IMR-90 (cell line): ENCODE data around the gene SIRT5. TPM values are rescaled to one million over a fixed set of nuclear protein-coding genes. Genes with fewer than 3 reads are reported as not detected.

Experiments used
- ATAC-seq: fragments of 200-7000 bp; cut with Tn5 transposase; 2 replicates; pipeline ENCODE4 v1.9.1; 2020; ENCODE audit warnings: low read depth, mild to moderate bottlenecking, moderate library complexity
- BruUV-seq: library from RNA; stranded (reverse); fragments of 400-500 nt; replicated peaks from 2 replicates; lab custom pipeline; 2021; lab: Mats Ljungman, UMichigan
- CTCF ChIA-PET: fragments of 300-600 bp; formaldehyde crosslinking; extraction: SDS; loops from one replicate; lab custom pipeline; 2021; ENCODE audit warnings: antibody characterized with exemption; lab: Yijun Ruan, JAX
- POLR2A ChIA-PET: fragments of 300-600 bp; sonication (Branson Sonifier 250); formaldehyde crosslinking; loops from one replicate; lab custom pipeline; 2022; ENCODE audit warnings: antibody characterized with exemption; ENCODE audit not compliant: unreplicated experiment; lab: Charles Lee
- DNase-seq: peaks from one replicate; pipeline ENCODE4 v3.0.0; 2013
- H2AFZ ChIP-seq: replicated peaks from 2 replicates; pipeline ENCODE3; 2013; ENCODE audit warnings: low read length, mild to moderate bottlenecking; ENCODE audit not compliant: poor library complexity
- H2AK5ac ChIP-seq: 2 replicates; pipeline ENCODE4 v1.6.1; 2013; ENCODE audit warnings: low read depth, low read length, inconsistent platforms
- H2AK9ac ChIP-seq: replicated peaks from 2 replicates; pipeline ENCODE3; 2013; ENCODE audit warnings: mild to moderate bottlenecking, low read depth, low read length, moderate library complexity; ENCODE audit not compliant: poor library complexity
- H2BK120ac ChIP-seq: 2 replicates; pipeline ENCODE4 v1.6.1; 2013; ENCODE audit warnings: low read depth, low read length, inconsistent platforms
- H2BK15ac ChIP-seq: 3 replicates; pipeline ENCODE4 v1.6.1; 2013; ENCODE audit warnings: low read depth, low read length, inconsistent platforms
- H2BK20ac ChIP-seq: 2 replicates; pipeline ENCODE4 v1.6.1; 2013; ENCODE audit warnings: low read depth, mild to moderate bottlenecking, inconsistent platforms, low read length, moderate library complexity
- H2BK5ac ChIP-seq: 2 replicates; pipeline ENCODE4 v1.6.1; 2013; ENCODE audit warnings: mild to moderate bottlenecking, low read depth, low read length, inconsistent platforms; ENCODE audit not compliant: poor library complexity, severe bottlenecking
- H3K14ac ChIP-seq: replicated peaks from 2 replicates; pipeline ENCODE4 v1.6.1; 2013; ENCODE audit warnings: low read depth, low read length, inconsistent platforms
- H3K18ac ChIP-seq: 2 replicates; pipeline ENCODE4 v1.6.1; 2013; ENCODE audit warnings: low read depth, low read length, control low read depth
- H3K23ac ChIP-seq: 2 replicates; pipeline ENCODE4 v1.6.1; 2013; ENCODE audit warnings: low read depth, low read length, inconsistent platforms
- H3K27ac ChIP-seq: 2 replicates; pipeline ENCODE4 v1.5.1; 2013; ENCODE audit warnings: mild to moderate bottlenecking, control low read depth, low read length; ENCODE audit not compliant: insufficient read depth
- H3K27me3 ChIP-seq: 2 replicates; pipeline ENCODE4 v1.6.1; 2013; ENCODE audit warnings: low read length; ENCODE audit not compliant: control insufficient read depth, insufficient read depth
- H3K36me3 ChIP-seq: 2 replicates; pipeline ENCODE4 v1.6.1; 2013; ENCODE audit warnings: low read length, mixed read lengths; ENCODE audit not compliant: control insufficient read depth, insufficient read depth
- H3K4ac ChIP-seq: 2 replicates; pipeline ENCODE4 v1.6.1; 2013; ENCODE audit warnings: low read depth, low read length, inconsistent platforms
- H3K4me1 ChIP-seq: 2 replicates; pipeline ENCODE4 v1.6.1; 2013; ENCODE audit warnings: low read length, mixed read lengths; ENCODE audit not compliant: control insufficient read depth, insufficient read depth
- H3K4me2 ChIP-seq: 2 replicates; pipeline ENCODE4 v1.6.1; 2013; ENCODE audit warnings: low read depth, mild to moderate bottlenecking, control low read depth, low read length, moderate library complexity
- H3K4me3 ChIP-seq: 2 replicates; pipeline ENCODE4 v1.5.1; 2013; ENCODE audit warnings: low read depth, mild to moderate bottlenecking, control low read depth, low read length, moderate library complexity; ENCODE audit not compliant: insufficient read depth
- H3K56ac ChIP-seq: 2 replicates; pipeline ENCODE4 v1.6.1; 2013; ENCODE audit warnings: low read length, inconsistent platforms; ENCODE audit not compliant: insufficient read depth; ENCODE audit errors: extremely low read depth
- H3K79me1 ChIP-seq, 2 experiments: 2 replicates each; pipeline ENCODE4 v1.6.1; 2013; ENCODE audit warnings: low read length in 2 of 2, inconsistent platforms in 1 of 2, low read depth in 1 of 2
- H3K9ac ChIP-seq: 2 replicates; pipeline ENCODE4 v1.6.1; 2013; ENCODE audit warnings: low read depth, low read length, control low read depth
- H3K9me1 ChIP-seq: 2 replicates; pipeline ENCODE4 v1.6.1; 2013; ENCODE audit warnings: low read length, inconsistent platforms; ENCODE audit not compliant: insufficient read depth
- H3K9me3 ChIP-seq: 2 replicates; pipeline ENCODE4 v1.6.1; 2013; ENCODE audit warnings: low read length; ENCODE audit not compliant: control insufficient read depth, insufficient read depth
- H4K20me1 ChIP-seq: 2 replicates; pipeline ENCODE4 v1.6.1; 2013; ENCODE audit warnings: low read length, inconsistent platforms; ENCODE audit not compliant: insufficient read depth
- H4K5ac ChIP-seq: 2 replicates; pipeline ENCODE4 v1.6.1; 2013; ENCODE audit warnings: mild to moderate bottlenecking, low read depth, low read length, control low read depth
- H4K8ac ChIP-seq, 2 experiments: 2 replicates each; pipeline ENCODE4 v1.6.1; 2013; ENCODE audit warnings: low read depth in 2 of 2, low read length in 2 of 2, control low read depth in 1 of 2, inconsistent platforms in 1 of 2
- H4K91ac ChIP-seq: 2 replicates; pipeline ENCODE4 v1.6.1; 2013; ENCODE audit warnings: low read depth, low read length, inconsistent platforms; ENCODE audit not compliant: insufficient read depth
- CHD1 ChIP-seq: IDR thresholded peaks from 2 replicates; pipeline ENCODE4 v1.6.1; 2012; ENCODE audit warnings: low read depth, low read length, improper control_type of control experiment
- FOS ChIP-seq: fragments of 150-350 bp; IDR thresholded peaks from 2 replicates; pipeline ENCODE4 v1.6.1; 2016; ENCODE audit warnings: low read depth, low read length
- WGBS, 2 experiments: methylation state at CpG; one replicate each; pipeline versions ENCODE4 v1.1.5 to v1.1.7; 2013; ENCODE audit warnings: missing lambda C conversion rate in 2 of 2; ENCODE audit not compliant: insufficient read length in 1 of 2; ENCODE audit errors: extremely low coverage in 2 of 2; 5-methylcytosine and 5-hydroxymethylcytosine counted together
- dilution Hi-C: fragments of 300-500 bp; cut with HindIII; formaldehyde crosslinking; loops from one replicate; pipeline ENCODE4 v1.14.3; 2018; ENCODE audit warnings: low sequenced_read_pairs; ENCODE audit not compliant: unreplicated experiment
- in situ Hi-C: fragments of 300-500 bp; cut with MboI; formaldehyde crosslinking; loops from 3 replicates; pipeline ENCODE4 v1.14.3; 2019; ENCODE audit warnings: low sequenced_read_pairs, inconsistent platforms, mixed read lengths
- intact Hi-C: fragments of 100-400 bp; cut with micrococcal nuclease; formaldehyde crosslinking; loops from 2 replicates; pipeline ENCODE4 v1.10.0; 2022
- polyA plus RNA-seq, 3 experiments: library from polyadenylated mRNA; depleted of rRNA; stranded (reverse); fragments of >200 nt; gene quantifications; 2 replicates each; pipeline ENCODE4 v1.2.3, GENCODE V29; 2012; ENCODE audit warnings: low replicate concordance in 1 of 3
- total RNA-seq: library from RNA; depleted of rRNA; stranded (reverse); fragments of >200 nt; gene quantifications from 2 replicates; pipeline ENCODE4 v1.2.3, GENCODE V29; 2012
- TF ChIP-seq, protein P1 (sequence below): conservative IDR thresholded peaks from 2 replicates; pipeline ENCODE4 v1.5.1; 2012; ENCODE audit warnings: mild to moderate bottlenecking, low read depth, low read length, improper control_type of control experiment
- TF ChIP-seq, protein P2 (sequence below): fragments of 150-350 bp; IDR thresholded peaks from 2 replicates; pipeline ENCODE4 v1.6.1; 2016; ENCODE audit warnings: low read depth, mild to moderate bottlenecking, low read length, moderate library complexity, borderline replicate concordance
- TF ChIP-seq, protein P3 (sequence below): fragments of 150-350 bp; IDR thresholded peaks from 2 replicates; pipeline ENCODE4 v1.6.1; 2017; ENCODE audit warnings: mild to moderate bottlenecking, antibody characterized with exemption, low read length, low read depth

SIRT5 gene
- total and polyA plus RNA-seq, 2 of the 4 experiments (the other 2 are of a cell fraction): 4.7 to 5.2 TPM

DNA sequence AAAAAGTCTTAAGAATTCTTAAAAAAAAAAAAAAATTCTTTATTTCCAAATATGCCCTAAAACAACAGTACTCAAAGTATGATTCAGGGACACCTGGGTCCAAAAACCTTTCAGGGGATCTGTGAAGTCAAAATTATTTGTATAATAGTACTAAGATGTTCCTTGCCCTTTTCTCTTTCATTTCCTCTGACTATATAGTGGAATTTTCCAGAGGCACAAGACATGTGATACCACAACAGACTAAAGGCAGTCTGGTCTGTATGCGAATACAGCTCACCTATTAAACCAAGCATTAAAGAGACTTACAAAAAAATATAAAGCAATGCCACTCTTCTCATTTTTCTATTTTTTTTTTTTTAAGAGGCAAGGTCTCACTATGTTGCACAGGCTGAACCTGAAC lies 56.1 kb downstream of the SIRT5 start:
- ChIA-PET POLR2A (no interaction called here), CTCF (interaction anchor here (0.8 to 1.3 kb wide), 2 partner anchors 15 to 81 kb away, joined by 3 read pairs; partner anchors contain the start of genes NOL7 and RANBP9)
- Histone ChIP-seq H3K27ac (no peak overlapping the region), H2BK120ac (no peak overlapping the region), H2AK5ac (no peak overlapping the region), H4K5ac (no peak overlapping the region), H3K9ac (no peak overlapping the region), H3K36me3 (peaks cover 13% of the 10 kb centered on the region), H3K27me3 (no peaks in the 10 kb centered on the region), H2BK15ac (no peak overlapping the region), H3K4me3 (no peak overlapping the region), H2AK9ac (no peak overlapping the region), H4K8ac (no peak overlapping the region), H3K9me3 (no peaks in the 10 kb centered on the region), H3K23ac (no peak overlapping the region), H2BK20ac (no peak overlapping the region), H3K4me2 (no peak overlapping the region), H3K56ac (no peak overlapping the region), H3K14ac (no peak overlapping the region), H3K4ac (no peak overlapping the region), H3K4me1 (no peaks in the 10 kb centered on the region), H3K79me1 (peaks cover 3 to 7% of the 10 kb centered on the region in 2 experiments; a peak in 3 of 4 replicates), H2BK5ac (no peak overlapping the region), H3K18ac (no peak overlapping the region), H4K20me1 (no peaks in the 10 kb centered on the region), H4K91ac (no peak overlapping the region), H3K9me1 (no peaks in the 10 kb centered on the region), H2AFZ (no peak overlapping the region)
- in situ Hi-C loops: no loop called here
- dilution Hi-C loops: no loop called here
- TF ChIP-seq, protein P1, sequence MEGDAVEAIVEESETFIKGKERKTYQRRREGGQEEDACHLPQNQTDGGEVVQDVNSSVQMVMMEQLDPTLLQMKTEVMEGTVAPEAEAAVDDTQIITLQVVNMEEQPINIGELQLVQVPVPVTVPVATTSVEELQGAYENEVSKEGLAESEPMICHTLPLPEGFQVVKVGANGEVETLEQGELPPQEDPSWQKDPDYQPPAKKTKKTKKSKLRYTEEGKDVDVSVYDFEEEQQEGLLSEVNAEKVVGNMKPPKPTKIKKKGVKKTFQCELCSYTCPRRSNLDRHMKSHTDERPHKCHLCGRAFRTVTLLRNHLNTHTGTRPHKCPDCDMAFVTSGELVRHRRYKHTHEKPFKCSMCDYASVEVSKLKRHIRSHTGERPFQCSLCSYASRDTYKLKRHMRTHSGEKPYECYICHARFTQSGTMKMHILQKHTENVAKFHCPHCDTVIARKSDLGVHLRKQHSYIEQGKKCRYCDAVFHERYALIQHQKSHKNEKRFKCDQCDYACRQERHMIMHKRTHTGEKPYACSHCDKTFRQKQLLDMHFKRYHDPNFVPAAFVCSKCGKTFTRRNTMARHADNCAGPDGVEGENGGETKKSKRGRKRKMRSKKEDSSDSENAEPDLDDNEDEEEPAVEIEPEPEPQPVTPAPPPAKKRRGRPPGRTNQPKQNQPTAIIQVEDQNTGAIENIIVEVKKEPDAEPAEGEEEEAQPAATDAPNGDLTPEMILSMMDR: no peak
- TF ChIP-seq, protein P2, sequence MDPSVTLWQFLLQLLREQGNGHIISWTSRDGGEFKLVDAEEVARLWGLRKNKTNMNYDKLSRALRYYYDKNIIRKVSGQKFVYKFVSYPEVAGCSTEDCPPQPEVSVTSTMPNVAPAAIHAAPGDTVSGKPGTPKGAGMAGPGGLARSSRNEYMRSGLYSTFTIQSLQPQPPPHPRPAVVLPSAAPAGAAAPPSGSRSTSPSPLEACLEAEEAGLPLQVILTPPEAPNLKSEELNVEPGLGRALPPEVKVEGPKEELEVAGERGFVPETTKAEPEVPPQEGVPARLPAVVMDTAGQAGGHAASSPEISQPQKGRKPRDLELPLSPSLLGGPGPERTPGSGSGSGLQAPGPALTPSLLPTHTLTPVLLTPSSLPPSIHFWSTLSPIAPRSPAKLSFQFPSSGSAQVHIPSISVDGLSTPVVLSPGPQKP: no peak
- TF ChIP-seq, protein P3, sequence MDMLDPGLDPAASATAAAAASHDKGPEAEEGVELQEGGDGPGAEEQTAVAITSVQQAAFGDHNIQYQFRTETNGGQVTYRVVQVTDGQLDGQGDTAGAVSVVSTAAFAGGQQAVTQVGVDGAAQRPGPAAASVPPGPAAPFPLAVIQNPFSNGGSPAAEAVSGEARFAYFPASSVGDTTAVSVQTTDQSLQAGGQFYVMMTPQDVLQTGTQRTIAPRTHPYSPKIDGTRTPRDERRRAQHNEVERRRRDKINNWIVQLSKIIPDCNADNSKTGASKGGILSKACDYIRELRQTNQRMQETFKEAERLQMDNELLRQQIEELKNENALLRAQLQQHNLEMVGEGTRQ: no peak
- TF ChIP-seq CHD1 (no peak), FOS (no peak)
- no CpG with 5 or more reads among the region's 1 CpG for WGBS, 2 experiments
- intact Hi-C loops: loop anchor here (5.0 kb wide), 1 partner anchor 37 kb away; no protein-coding TSS in a partner anchor
- DNase-seq: no peak
- BruUV-seq: no TSS peak
- no peak for ATAC-seq
